HepG2 (cell line): ENCODE data around the gene GRK6. TPM values are rescaled to one million over a fixed set of nuclear protein-coding genes. Genes with fewer than 3 reads are reported as not detected.

Experiments
- ATF7-NPFF ChIP-seq: sonication (generic); formaldehyde crosslinking; IDR thresholded peaks from 2 replicates; pipeline ENCODE4 v1.8.1; 2023; ENCODE audit warnings: mild to moderate bottlenecking, low read depth, missing genetic modification reagents, moderate library complexity
- CCAR2 ChIP-seq: fragments of 200-400 bp; formaldehyde crosslinking; optimal IDR thresholded peaks from 2 replicates; pipeline ENCODE3; 2018; ENCODE audit warnings: low read depth, mild to moderate bottlenecking, low read length, moderate library complexity
- CREB1 ChIP-seq, 2 experiments: fragments of 450-650 bp in 1 of 2; IDR thresholded peaks; 2 replicates each; pipeline ENCODE4 v1.6.1; 2016 to 2017; ENCODE audit warnings: control low read depth in 1 of 2, mild to moderate bottlenecking in 1 of 2, missing compliant biosample characterization in 1 of 2, missing genetic modification characterization in 1 of 2
- FOSL2 ChIP-seq: sonication (generic); formaldehyde crosslinking; IDR thresholded peaks from 2 replicates; pipeline ENCODE4 v1.4.0; 2020; ENCODE audit warnings: missing genetic modification reagents
- FOXC1 ChIP-seq: sonication (generic); formaldehyde crosslinking; IDR thresholded peaks from 2 replicates; pipeline ENCODE4 v1.8.0; 2022; ENCODE audit warnings: mild to moderate bottlenecking, missing genetic modification reagents, borderline replicate concordance
- FOXK1 ChIP-seq: sonication (generic); formaldehyde crosslinking; IDR thresholded peaks from 2 replicates; pipeline ENCODE4 v1.4.0; 2020; ENCODE audit warnings: low read depth, missing genetic modification reagents, borderline replicate concordance
- HIVEP1 ChIP-seq: sonication (generic); formaldehyde crosslinking; IDR thresholded peaks from 2 replicates; pipeline ENCODE4 v1.4.0; 2020; ENCODE audit warnings: mild to moderate bottlenecking, missing genetic modification reagents
- RBM22 ChIP-seq: fragments of 200-400 bp; formaldehyde crosslinking; optimal IDR thresholded peaks from 2 replicates; pipeline ENCODE3; 2017; ENCODE audit warnings: mild to moderate bottlenecking, low read length, moderate library complexity
- SAP130 ChIP-seq: IDR thresholded peaks from 2 replicates; pipeline ENCODE4 v1.6.1; 2016; ENCODE audit warnings: low read depth
- SRF ChIP-seq: IDR thresholded peaks from 2 replicates; pipeline ENCODE4 v1.6.1; 2011; ENCODE audit warnings: mild to moderate bottlenecking, low read depth, low read length, moderate library complexity
- TEAD3 ChIP-seq: optimal IDR thresholded peaks from 2 replicates; pipeline ENCODE3; 2016; ENCODE audit warnings: borderline replicate concordance
- ZBTB1 ChIP-seq: sonication (generic); formaldehyde crosslinking; IDR thresholded peaks from 2 replicates; pipeline ENCODE4 v1.4.0; 2020; ENCODE audit warnings: missing genetic modification reagents, borderline replicate concordance
- ZBTB20 ChIP-seq: sonication (generic); formaldehyde crosslinking; IDR thresholded peaks from 2 replicates; pipeline ENCODE4 v1.8.1; 2023; ENCODE audit warnings: missing genetic modification reagents, low read depth, mild to moderate bottlenecking, borderline replicate concordance
- ZMYM4 ChIP-seq: sonication (generic); formaldehyde crosslinking; IDR thresholded peaks from 2 replicates; pipeline ENCODE4 v1.8.1; 2023; ENCODE audit warnings: mild to moderate bottlenecking, missing genetic modification reagents
- ZNF205 ChIP-seq: IDR thresholded peaks from 2 replicates; pipeline ENCODE4 v1.6.1; 2018; ENCODE audit warnings: missing biosample characterization, missing genetic modification reagents
- ZNF547 ChIP-seq: sonication (generic); formaldehyde crosslinking; IDR thresholded peaks from 2 replicates; pipeline ENCODE4 v1.5.1; 2020; ENCODE audit warnings: mild to moderate bottlenecking, missing genetic modification reagents
- ZNF615 ChIP-seq: sonication (generic); formaldehyde crosslinking; IDR thresholded peaks from 2 replicates; pipeline ENCODE4 v1.5.0; 2020; ENCODE audit warnings: mild to moderate bottlenecking, missing genetic modification reagents, borderline replicate concordance
- polyA plus RNA-seq, 8 experiments: library from polyadenylated mRNA; depleted of rRNA in 3 of 8; stranded (reverse) in 7 of 8; unstranded in 1 of 8; fragments of >200 nt; fragmentation: Illumina TruSeq in 4 of 8; extraction: Trizol in 4 of 8; gene quantifications; 2 replicates each; pipeline versions ENCODE4 v1.2.1 to v1.2.3, GENCODE V29; 2011 to 2016; ENCODE audit warnings: low read depth in 4 of 8, missing spikeins in 1 of 8, mixed read lengths in 1 of 8; ENCODE audit not compliant: insufficient read depth in 1 of 8
- total RNA-seq, 5 experiments: library from RNA; depleted of rRNA; stranded (reverse); fragments of >200 nt; fragmentation: Illumina TruSeq; extraction: Trizol; gene quantifications; 2 replicates each; pipeline ENCODE4 v1.2.3, GENCODE V29; 2016; ENCODE audit warnings: low read depth in 1 of 5
- TF ChIP-seq, protein P1 (sequence below): sonication (generic); formaldehyde crosslinking; IDR thresholded peaks from 2 replicates; pipeline ENCODE4 v1.8.0; 2022; ENCODE audit warnings: mild to moderate bottlenecking, missing genetic modification reagents
- TF ChIP-seq, protein P2 (sequence below): sonication (generic); formaldehyde crosslinking; IDR thresholded peaks from 2 replicates; pipeline ENCODE4 v1.5.0; 2020; ENCODE audit warnings: missing genetic modification reagents, mild to moderate bottlenecking, borderline replicate concordance
- TF ChIP-seq, protein P3 (sequence below): sonication (generic); formaldehyde crosslinking; IDR thresholded peaks from 2 replicates; pipeline ENCODE4 v1.4.0; 2020; ENCODE audit warnings: missing genetic modification reagents
- TF ChIP-seq, protein P4 (sequence below): IDR thresholded peaks from 2 replicates; pipeline ENCODE4 v1.6.1; 2016; ENCODE audit warnings: missing compliant biosample characterization, missing genetic modification reagents, borderline replicate concordance
- TF ChIP-seq, protein P5 (sequence below): sonication (generic); formaldehyde crosslinking; IDR thresholded peaks from 2 replicates; pipeline ENCODE4 v1.4.0; 2020; ENCODE audit warnings: mild to moderate bottlenecking, missing genetic modification reagents

Gene GRK6
- total and polyA plus RNA-seq, 2 of the 13 experiments (the other 11 are each of a cell fraction or from before 2014, with no cell fraction given) = 13.2 to 19.9 TPM

DNA sequence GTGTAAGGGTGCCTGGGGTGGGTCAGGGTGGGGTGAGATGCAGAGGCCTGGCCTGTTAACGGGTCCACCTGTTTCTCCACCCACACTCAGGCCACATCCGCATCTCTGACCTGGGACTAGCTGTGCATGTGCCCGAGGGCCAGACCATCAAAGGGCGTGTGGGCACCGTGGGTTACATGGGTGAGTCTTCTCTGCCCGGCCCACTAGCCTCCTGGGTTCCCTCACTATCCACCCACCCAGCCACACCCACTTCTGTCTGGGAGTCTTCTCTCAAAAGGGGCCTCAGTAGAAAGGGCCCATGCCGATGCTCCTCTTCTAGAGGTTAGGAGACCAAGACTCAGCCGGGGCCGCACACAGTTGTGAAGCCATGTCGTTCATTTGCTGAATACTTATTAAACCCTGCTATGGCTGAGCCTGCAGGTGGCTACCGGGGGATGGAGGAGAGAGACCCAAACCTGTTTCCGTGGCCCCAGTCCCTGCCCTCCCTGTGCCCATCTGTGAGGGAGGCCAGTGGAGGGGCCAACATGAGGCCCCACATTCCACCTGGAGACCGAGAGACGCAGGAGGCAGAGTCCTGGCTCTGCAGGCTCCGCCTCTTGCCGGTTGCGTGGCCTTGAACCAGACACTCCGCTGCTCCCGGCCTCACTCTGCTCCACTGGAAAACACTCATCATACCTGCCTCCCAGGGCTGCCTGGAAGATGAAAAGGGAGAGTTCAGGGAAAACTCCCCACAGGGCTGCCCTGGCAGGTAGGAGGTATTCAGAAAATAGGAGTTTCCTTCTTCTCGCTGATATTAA, 8.7 kb downstream of the GRK6 start (continued):
- TF ChIP-seq, protein P1, sequence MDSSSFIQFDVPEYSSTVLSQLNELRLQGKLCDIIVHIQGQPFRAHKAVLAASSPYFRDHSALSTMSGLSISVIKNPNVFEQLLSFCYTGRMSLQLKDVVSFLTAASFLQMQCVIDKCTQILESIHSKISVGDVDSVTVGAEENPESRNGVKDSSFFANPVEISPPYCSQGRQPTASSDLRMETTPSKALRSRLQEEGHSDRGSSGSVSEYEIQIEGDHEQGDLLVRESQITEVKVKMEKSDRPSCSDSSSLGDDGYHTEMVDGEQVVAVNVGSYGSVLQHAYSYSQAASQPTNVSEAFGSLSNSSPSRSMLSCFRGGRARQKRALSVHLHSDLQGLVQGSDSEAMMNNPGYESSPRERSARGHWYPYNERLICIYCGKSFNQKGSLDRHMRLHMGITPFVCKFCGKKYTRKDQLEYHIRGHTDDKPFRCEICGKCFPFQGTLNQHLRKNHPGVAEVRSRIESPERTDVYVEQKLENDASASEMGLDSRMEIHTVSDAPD = no peak
- no peak for TF ChIP-seq ZBTB1
- no peak for TF ChIP-seq FOXK1 (CRISPR knock-in tag)
- TF ChIP-seq ZNF547 (CRISPR knock-in tag) = no peak
- no peak for TF ChIP-seq ZBTB20
- TF ChIP-seq ZNF615 (CRISPR knock-in tag) = no peak
- TF ChIP-seq ZMYM4 (CRISPR knock-in tag) = 0 out of 2 replicates have a peak, but pooled peaks have one; percentile 13
- no peak for TF ChIP-seq FOXC1 (CRISPR knock-in tag)
- TF ChIP-seq SRF = no peak
- no peak for TF ChIP-seq CREB1 (IDR thresholded peaks at IDR 0.05)
- no peak for TF ChIP-seq CREB1 (CRISPR knock-in tag; IDR thresholded peaks at IDR 0.05)
- no peak for TF ChIP-seq CCAR2
- peak; percentile 87 for TF ChIP-seq TEAD3 (CRISPR knock-in tag)
- TF ChIP-seq ZNF205 (CRISPR knock-in tag) = no peak
- no peak for TF ChIP-seq RBM22
- peak; percentile 58 for TF ChIP-seq SAP130 (CRISPR knock-in tag)
- TF ChIP-seq, protein P2, sequence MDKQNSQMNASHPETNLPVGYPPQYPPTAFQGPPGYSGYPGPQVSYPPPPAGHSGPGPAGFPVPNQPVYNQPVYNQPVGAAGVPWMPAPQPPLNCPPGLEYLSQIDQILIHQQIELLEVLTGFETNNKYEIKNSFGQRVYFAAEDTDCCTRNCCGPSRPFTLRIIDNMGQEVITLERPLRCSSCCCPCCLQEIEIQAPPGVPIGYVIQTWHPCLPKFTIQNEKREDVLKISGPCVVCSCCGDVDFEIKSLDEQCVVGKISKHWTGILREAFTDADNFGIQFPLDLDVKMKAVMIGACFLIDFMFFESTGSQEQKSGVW = no peak
- TF ChIP-seq, protein P3, sequence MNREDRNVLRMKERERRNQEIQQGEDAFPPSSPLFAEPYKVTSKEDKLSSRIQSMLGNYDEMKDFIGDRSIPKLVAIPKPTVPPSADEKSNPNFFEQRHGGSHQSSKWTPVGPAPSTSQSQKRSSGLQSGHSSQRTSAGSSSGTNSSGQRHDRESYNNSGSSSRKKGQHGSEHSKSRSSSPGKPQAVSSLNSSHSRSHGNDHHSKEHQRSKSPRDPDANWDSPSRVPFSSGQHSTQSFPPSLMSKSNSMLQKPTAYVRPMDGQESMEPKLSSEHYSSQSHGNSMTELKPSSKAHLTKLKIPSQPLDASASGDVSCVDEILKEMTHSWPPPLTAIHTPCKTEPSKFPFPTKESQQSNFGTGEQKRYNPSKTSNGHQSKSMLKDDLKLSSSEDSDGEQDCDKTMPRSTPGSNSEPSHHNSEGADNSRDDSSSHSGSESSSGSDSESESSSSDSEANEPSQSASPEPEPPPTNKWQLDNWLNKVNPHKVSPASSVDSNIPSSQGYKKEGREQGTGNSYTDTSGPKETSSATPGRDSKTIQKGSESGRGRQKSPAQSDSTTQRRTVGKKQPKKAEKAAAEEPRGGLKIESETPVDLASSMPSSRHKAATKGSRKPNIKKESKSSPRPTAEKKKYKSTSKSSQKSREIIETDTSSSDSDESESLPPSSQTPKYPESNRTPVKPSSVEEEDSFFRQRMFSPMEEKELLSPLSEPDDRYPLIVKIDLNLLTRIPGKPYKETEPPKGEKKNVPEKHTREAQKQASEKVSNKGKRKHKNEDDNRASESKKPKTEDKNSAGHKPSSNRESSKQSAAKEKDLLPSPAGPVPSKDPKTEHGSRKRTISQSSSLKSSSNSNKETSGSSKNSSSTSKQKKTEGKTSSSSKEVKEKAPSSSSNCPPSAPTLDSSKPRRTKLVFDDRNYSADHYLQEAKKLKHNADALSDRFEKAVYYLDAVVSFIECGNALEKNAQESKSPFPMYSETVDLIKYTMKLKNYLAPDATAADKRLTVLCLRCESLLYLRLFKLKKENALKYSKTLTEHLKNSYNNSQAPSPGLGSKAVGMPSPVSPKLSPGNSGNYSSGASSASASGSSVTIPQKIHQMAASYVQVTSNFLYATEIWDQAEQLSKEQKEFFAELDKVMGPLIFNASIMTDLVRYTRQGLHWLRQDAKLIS (CRISPR knock-in tag) = no peak
- peak; percentile 47 for TF ChIP-seq FOSL2 (CRISPR knock-in tag)
- TF ChIP-seq, protein P4, sequence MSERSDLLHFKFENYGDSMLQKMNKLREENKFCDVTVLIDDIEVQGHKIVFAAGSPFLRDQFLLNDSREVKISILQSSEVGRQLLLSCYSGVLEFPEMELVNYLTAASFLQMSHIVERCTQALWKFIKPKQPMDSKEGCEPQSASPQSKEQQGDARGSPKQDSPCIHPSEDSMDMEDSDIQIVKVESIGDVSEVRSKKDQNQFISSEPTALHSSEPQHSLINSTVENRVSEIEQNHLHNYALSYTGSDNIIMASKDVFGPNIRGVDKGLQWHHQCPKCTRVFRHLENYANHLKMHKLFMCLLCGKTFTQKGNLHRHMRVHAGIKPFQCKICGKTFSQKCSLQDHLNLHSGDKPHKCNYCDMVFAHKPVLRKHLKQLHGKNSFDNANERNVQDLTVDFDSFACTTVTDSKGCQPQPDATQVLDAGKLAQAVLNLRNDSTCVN (CRISPR knock-in tag) = no peak
- TF ChIP-seq, protein P5, sequence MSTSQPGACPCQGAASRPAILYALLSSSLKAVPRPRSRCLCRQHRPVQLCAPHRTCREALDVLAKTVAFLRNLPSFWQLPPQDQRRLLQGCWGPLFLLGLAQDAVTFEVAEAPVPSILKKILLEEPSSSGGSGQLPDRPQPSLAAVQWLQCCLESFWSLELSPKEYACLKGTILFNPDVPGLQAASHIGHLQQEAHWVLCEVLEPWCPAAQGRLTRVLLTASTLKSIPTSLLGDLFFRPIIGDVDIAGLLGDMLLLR = no peak
- TF ChIP-seq HIVEP1 (CRISPR knock-in tag) = no peak
- no peak for TF ChIP-seq ATF7-NPFF
